MM.1S (cell line): ENCODE data around the gene RAB38.

Experiments
- CTCF ChIP-seq: fragments of 300-600 bp; sonication (generic); IDR thresholded peaks from 2 replicates; pipeline ENCODE4 v1.5.1; 2016; ENCODE audit warnings: antibody characterized with exemption, low read length, mixed read lengths
- EZH2 ChIP-seq: fragments of 300-600 bp; sonication (generic); optimal IDR thresholded peaks from 2 replicates; pipeline ENCODE3; 2017; ENCODE audit warnings: low read depth, mild to moderate bottlenecking, antibody characterized with exemption, low read length, mixed read lengths
- EZH2phosphoT487 ChIP-seq: fragments of 300-600 bp; sonication (generic); IDR thresholded peaks from 2 replicates; pipeline ENCODE4 v1.6.1; 2018; ENCODE audit warnings: antibody characterized with exemption, low read length

DNA sequence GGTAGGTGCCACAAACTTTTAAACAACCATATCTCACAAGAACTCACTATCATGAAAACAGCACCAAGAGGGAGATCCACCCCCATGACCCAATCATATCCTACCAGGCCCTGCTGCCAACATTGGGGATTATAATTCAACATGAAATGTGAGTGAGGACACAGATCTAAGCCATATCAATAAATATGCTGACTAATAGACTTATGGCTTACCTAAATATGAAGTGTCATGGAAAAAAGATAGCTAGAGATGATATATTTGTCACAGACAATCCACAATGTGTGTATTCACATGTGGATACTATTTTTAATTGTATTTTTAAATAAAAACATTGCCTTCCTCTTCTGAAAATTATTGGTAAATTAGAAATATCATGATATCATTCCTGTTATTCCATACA lies 38.2 kb upstream of the RAB38 start:
- no peak for TF ChIP-seq CTCF
- TF ChIP-seq EZH2, result no peak
- no peak for TF ChIP-seq EZH2phosphoT487
